Measurements from ENCODE around the gene KHNYN.

KHNYN gene

DNA sequence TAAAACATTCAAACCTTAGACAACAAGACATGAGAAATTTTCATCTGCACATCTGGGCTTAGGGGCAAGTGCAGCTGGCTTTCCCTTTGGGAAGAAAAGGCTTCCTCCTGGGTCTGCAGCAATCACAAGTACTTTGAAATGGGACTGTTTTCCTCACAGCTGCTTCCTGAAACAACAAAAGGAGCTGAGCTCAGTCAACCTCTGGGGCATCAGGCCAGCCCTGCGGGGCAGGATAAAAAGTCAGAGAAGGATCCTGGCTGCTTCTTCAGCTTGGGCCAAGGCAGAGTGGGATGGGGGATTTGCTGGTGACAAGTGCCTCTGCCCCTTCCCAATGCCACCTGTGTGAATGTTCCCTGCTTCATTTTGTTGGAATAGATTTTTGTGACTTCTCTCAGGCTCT is 29.0 kb downstream of the KHNYN start:
- no peak overlapping the region for H3K4me3 ChIP-seq (ENCODE audit: low read depth, low read length)
- TF ChIP-seq CTCF (IDR thresholded peaks at IDR 0.05; ENCODE audit: borderline replicate concordance, insufficient read depth, low read depth, low read length): no peak

GRCh38 chr14:24459331-24459730 is 29.6 kb downstream of the KHNYN start:
- H3K4me3 ChIP-seq (ENCODE audit: low read depth, low read length): no peak overlapping the region
- no peak for TF ChIP-seq CTCF (IDR thresholded peaks at IDR 0.05; ENCODE audit: borderline replicate concordance, insufficient read depth, low read depth, low read length)

DNA sequence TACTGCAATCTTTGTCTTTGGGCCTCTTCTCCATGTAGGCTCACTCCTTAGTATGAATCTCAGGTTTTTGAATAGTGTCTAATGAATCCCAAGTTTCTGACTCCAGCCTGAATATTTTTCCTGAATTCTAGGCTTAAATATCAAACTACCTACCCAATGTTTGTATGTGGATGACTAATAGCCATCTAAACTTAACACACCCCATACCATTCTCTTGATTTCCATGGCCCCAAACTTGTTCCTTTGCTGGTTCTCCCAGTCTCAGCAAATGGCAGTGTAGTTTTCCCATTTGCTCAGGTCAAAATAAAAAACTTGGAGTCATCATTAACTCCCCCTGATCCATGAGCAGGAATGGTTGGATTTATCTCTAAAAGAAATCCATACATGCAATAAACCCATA is 31.6 kb downstream of the KHNYN start:
- no peak overlapping the region for H3K4me3 ChIP-seq (ENCODE audit: low read depth, low read length)
- no peak for TF ChIP-seq CTCF (IDR thresholded peaks at IDR 0.05; ENCODE audit: borderline replicate concordance, insufficient read depth, low read depth, low read length)

DNA sequence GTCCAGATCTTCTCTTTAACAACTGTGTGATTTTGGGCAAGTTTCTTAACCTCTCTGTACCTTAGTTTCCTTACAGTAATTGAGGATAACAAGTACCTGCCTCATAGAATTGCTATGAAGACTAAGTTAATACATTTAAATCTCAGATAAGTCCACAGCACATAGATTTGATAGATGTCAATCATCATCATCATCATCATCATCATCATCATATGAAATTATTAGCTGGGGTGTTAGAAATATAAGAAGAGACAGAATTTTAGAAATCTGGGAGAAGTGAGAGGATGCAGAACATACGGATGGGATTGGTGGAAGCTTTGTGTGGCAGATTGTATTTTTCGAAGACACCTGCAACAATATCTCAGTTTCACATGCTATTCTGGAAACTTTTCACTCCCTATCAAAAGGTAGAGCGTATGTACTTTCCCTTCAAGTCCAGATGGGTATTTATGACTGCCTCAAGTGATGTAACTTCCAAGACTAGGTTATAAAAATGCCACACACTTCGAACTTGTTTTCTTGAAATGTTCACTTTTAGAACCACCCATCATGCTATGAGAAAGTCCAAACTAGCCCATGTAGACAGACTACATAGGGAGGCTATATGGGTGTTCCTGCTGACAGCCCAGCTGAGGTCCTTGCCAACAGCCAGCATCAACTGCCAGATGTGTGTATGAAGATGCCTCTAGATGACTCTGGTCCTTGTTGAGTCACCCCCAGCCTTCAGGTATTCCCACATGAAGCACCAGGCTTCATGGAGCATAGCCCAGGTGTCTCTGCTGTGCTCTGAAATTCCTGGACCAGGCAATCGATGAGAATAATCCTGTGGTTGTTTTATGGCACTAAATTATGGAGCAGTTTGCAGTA is 33.5 kb downstream of the KHNYN start:
- no peak for TF ChIP-seq CTCF (IDR thresholded peaks at IDR 0.05; ENCODE audit: borderline replicate concordance, insufficient read depth, low read depth, low read length)
- no peak overlapping the region for H3K4me3 ChIP-seq (ENCODE audit: low read depth, low read length)

DNA sequence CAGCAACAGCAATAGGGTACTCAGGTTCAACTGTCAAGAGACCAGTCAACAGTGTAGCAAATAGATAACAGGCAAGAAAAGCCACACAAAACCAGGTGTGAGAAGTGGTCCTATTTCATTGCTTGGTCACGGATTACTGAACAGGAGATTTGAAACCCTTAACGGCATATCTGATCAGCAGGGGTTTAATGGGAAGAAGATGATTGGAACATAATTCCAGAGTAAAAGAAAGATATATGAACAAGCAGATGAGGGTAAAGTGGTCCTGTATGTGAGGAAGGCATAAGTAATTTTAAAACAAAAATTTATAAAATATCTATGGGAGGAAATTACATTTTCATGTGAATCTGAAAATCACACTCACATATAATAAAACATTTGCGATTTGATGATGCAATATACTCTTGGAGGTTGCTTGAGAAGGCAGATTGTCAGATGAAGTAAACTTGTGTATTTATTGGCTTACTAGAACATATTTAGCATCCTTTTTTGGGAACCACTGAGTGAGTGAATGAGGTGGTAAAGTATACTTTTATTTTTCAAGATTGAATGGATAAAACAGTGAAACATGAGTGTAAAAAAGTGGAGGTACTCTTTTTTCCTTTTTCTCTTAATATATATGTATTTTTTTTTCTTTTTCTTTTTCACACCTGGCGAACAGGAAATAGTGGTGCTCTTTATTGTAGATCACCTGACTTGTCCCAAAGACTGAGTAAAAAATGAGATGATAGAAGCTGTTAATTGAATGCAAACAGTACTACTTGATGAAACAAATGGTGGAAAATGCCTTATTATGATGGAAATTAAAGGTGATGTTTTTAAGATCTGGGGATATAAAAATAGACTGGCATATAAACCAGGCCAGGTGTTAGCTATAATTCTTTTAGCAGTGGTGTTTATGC is 34.4 kb downstream of the KHNYN start:
- no peak for TF ChIP-seq CTCF (IDR thresholded peaks at IDR 0.05; ENCODE audit: borderline replicate concordance, insufficient read depth, low read depth, low read length)
- H3K4me3 ChIP-seq (ENCODE audit: low read depth, low read length): no peak overlapping the region

GRCh38 chr14:24465368-24465767 is 35.6 kb downstream of the KHNYN start:
- no peak for TF ChIP-seq CTCF (IDR thresholded peaks at IDR 0.05; ENCODE audit: borderline replicate concordance, insufficient read depth, low read depth, low read length)
- H3K4me3 ChIP-seq (ENCODE audit: low read depth, low read length): no peak overlapping the region

Measured in GM12875 (cell line).